RWPE2 (cell line): ENCODE results near the gene MPI.

ENCODE experiments used
- ATAC-seq: fragments of 200-7000 bp; cut with Tn5 transposase; 3 replicates; pipeline ENCODE4 v1.9.1; 2021; ENCODE audit warnings: low read depth
- DNase-seq: peaks from one replicate; pipeline ENCODE4 v3.0.0-alpha.2; 2020; ENCODE audit warnings: low spot score
- H3K27ac ChIP-seq: fragments of 450-650 bp; 2 replicates; pipeline ENCODE4 v1.5.1; 2017; ENCODE audit warnings: mild to moderate bottlenecking; ENCODE audit not compliant: poor library complexity, severe bottlenecking
- H3K27me3 ChIP-seq: fragments of 250-450 bp; sonication (Bioruptor Pico); 2 replicates; pipeline ENCODE4 v1.5.1; 2021; ENCODE audit warnings: mild to moderate bottlenecking, moderate library complexity; ENCODE audit not compliant: insufficient read depth, poor library complexity, severe bottlenecking
- H3K36me3 ChIP-seq: fragments of 250-450 bp; sonication (Bioruptor Pico); 2 replicates; pipeline ENCODE4 v1.5.1; 2020; ENCODE audit warnings: low read depth, mild to moderate bottlenecking, moderate library complexity
- H3K4me1 ChIP-seq: fragments of 250-450 bp; sonication (Bioruptor Pico); 2 replicates; pipeline ENCODE4 v1.5.1; 2021; ENCODE audit warnings: mild to moderate bottlenecking, moderate library complexity; ENCODE audit not compliant: insufficient read depth, poor library complexity, severe bottlenecking
- H3K4me3 ChIP-seq: fragments of 250-450 bp; sonication (Bioruptor Pico); 2 replicates; pipeline ENCODE4 v1.5.1; 2021; ENCODE audit warnings: mild to moderate bottlenecking, moderate library complexity; ENCODE audit not compliant: severe bottlenecking
- H3K9me3 ChIP-seq: fragments of 250-450 bp; sonication (Bioruptor Pico); 2 replicates; pipeline ENCODE4 v1.5.1; 2021; ENCODE audit warnings: mild to moderate bottlenecking, moderate library complexity; ENCODE audit not compliant: severe bottlenecking
- CTCF ChIP-seq: fragments of 450-650 bp; IDR thresholded peaks from one replicate; pipeline ENCODE4 v1.5.1; 2017; ENCODE audit warnings: mild to moderate bottlenecking, moderate library complexity; ENCODE audit not compliant: poor library complexity, severe bottlenecking

Gene MPI

GRCh38 chr15:74847432-74847831 is 42.4 kb upstream of the MPI start:
- Histone ChIP-seq H3K27ac (no peak overlapping the region), H3K27me3 (no peaks in the 10 kb centered on the region), H3K36me3 (peaks cover 44% of the 10 kb centered on the region), H3K9me3 (no peaks in the 10 kb centered on the region), H3K4me1 (no peaks in the 10 kb centered on the region), H3K4me3 (no peak overlapping the region)
- ATAC-seq, result no peak
- no peak for TF ChIP-seq CTCF
- no peak for DNase-seq

GRCh38 chr15:74850393-74850792 is 39.4 kb upstream of the MPI start:
- peaks cover 66% of the 10 kb centered on the region for H3K36me3 ChIP-seq
- no peak overlapping the region for H3K27ac ChIP-seq
- no peaks in the 10 kb centered on the region for H3K9me3 ChIP-seq
- no peak for DNase-seq
- H3K27me3 ChIP-seq, result no peaks in the 10 kb centered on the region
- TF ChIP-seq CTCF, result no peak
- no peaks in the 10 kb centered on the region for H3K4me1 ChIP-seq
- no peak for ATAC-seq
- H3K4me3 ChIP-seq, result no peak overlapping the region

DNA sequence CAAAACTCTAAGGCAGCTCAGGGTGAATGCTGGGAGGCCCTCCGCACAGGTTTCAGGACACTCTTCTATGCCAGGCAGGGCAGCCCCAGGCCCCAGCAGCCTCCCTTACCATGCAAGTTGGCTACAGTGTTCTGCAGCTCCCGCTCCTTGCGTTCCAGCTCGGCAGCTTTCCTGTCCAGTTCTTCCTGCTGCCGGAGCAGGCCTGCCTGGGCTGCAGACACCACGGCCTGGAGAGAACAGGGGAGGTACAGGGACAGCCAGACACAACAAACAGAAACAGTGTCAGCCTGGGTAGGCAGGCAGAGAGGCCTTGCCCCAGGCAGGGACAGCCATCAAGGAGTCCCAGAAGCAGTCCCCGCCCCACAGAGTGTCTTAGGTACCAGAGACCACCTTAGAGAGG is 37.9 kb upstream of the MPI start:
- H3K27ac ChIP-seq, result no peak overlapping the region
- peaks cover 69% of the 10 kb centered on the region for H3K36me3 ChIP-seq
- no peak for DNase-seq
- H3K27me3 ChIP-seq, result no peaks in the 10 kb centered on the region
- ATAC-seq, result no peak
- no peak for TF ChIP-seq CTCF
- H3K4me1 ChIP-seq, result no peaks in the 10 kb centered on the region
- no peaks in the 10 kb centered on the region for H3K9me3 ChIP-seq
- no peak overlapping the region for H3K4me3 ChIP-seq

DNA sequence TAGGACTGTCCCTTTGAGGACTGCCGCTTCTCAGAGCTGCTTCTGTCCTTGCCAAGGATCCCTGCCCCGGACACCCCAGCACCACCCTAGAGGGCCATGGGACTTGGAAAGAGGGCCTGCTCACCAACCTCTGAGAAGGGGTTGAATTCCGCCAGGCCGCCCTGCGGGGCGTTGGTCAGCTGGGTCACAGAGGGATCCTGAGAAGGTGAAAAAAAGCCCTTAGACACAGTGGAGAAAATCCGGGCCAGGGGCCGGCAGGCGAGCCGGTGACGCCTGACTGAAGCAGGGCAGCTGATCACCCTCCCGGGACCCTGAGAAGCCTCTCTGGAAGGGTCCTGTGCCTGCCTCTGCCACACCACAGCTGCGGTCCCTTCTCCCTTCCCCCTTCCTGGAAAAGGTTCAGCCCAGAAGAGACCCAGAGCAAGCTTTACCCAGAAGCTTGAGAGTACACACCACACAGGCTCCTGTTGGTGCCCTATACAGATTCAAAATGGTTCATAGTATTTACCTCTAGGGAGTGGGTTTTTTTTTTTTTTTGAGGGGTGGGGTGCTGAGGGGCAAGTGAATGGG is 35.3 kb upstream of the MPI start:
- ATAC-seq (no peak), DNase-seq (no peak)
- Histone ChIP-seq H3K9me3 (no peaks in the 10 kb centered on the region), H3K4me1 (no peaks in the 10 kb centered on the region), H3K27ac (no peak overlapping the region), H3K27me3 (no peaks in the 10 kb centered on the region), H3K4me3 (no peak overlapping the region), H3K36me3 (peaks cover 57% of the 10 kb centered on the region)
- no peak for TF ChIP-seq CTCF

- Histone ChIP-seq H3K4me1 (no peaks in the 10 kb centered on the region), H3K4me3 (no peak overlapping the region), H3K9me3 (no peaks in the 10 kb centered on the region), H3K36me3 (peaks cover 44% of the 10 kb centered on the region), H3K27ac (no peak overlapping the region), H3K27me3 (no peaks in the 10 kb centered on the region)
- no peak for DNase-seq
- no peak for ATAC-seq
- no peak for TF ChIP-seq CTCF
These were observed 34.0 kb upstream of the MPI start for GRCh38 chr15:74855857-74856256.
